GM19463 (cell line): Measurements from ENCODE around the gene SMAD7.

ENCODE experiments used
- ATAC-seq: cut with Tn5 transposase; IDR thresholded peaks from one replicate; pipeline ENCODE4 v1.9.1; 2021; ENCODE audit warnings: mild to moderate bottlenecking, moderate library complexity; ENCODE audit not compliant: unreplicated experiment

SMAD7 gene

GRCh38 chr18:48896875-48897511 is 53.8 kb downstream of the SMAD7 start:
- ATAC-seq = no peak

GRCh38 chr18:48896326-48896874 is 54.4 kb downstream of the SMAD7 start:
- ATAC-seq = no peak

- ATAC-seq = no peak
Observed at GRCh38 chr18:48894799-48895346, 55.9 kb downstream of the SMAD7 start.

GRCh38 chr18:48893608-48894600 is 56.9 kb downstream of the SMAD7 start:
- ATAC-seq = no peak

- ATAC-seq = no peak
Observed at GRCh38 chr18:48893061-48893607, 57.6 kb downstream of the SMAD7 start.

GRCh38 chr18:48892146-48892855 is 58.5 kb downstream of the SMAD7 start:
- ATAC-seq = no peak

GRCh38 chr18:48891721-48892120 is 59.0 kb downstream of the SMAD7 start:
- ATAC-seq = no peak

GRCh38 chr18:48889981-48890762 is 60.6 kb downstream of the SMAD7 start:
- ATAC-seq = no peak

GRCh38 chr18:48889115-48889941 is 61.4 kb downstream of the SMAD7 start:
- ATAC-seq = no peak

GRCh38 chr18:48888773-48889080 is 62.0 kb downstream of the SMAD7 start:
- no peak for ATAC-seq

GRCh38 chr18:48887905-48888772 is 62.6 kb downstream of the SMAD7 start:
- no peak for ATAC-seq

- no peak for ATAC-seq
Observed at GRCh38 chr18:48887294-48887904, 63.4 kb downstream of the SMAD7 start.

- no peak for ATAC-seq
Observed at GRCh38 chr18:48886520-48887293, 64.1 kb downstream of the SMAD7 start.

- ATAC-seq = no peak
Observed at GRCh38 chr18:48885924-48886400, 64.8 kb downstream of the SMAD7 start.

GRCh38 chr18:48885266-48885923 is 65.4 kb downstream of the SMAD7 start:
- ATAC-seq = no peak

GRCh38 chr18:48884771-48885170 is 66.0 kb downstream of the SMAD7 start:
- no peak for ATAC-seq
